ENCODE measurements around the gene PADI4. TPM values are rescaled to one million over a fixed set of nuclear protein-coding genes. Genes with fewer than 3 reads are reported as not detected.
"Not testable (repeated sequence)": the region's sequence is repeated elsewhere in the genome, so short reads cannot be mapped to it uniquely, and the experiment has no call there.

The PADI4 gene
- total and polyA plus RNA-seq, 9 donors: 0.18 to 1.7 (median 1.00) TPM

- no peak for DNase-seq
- 71% methylated on average over 5 of the region's 9 CpGs for WGBS (ENCODE audit: insufficient coverage)
- Histone ChIP-seq H3K27ac (ENCODE audit: low read length) (no peak overlapping the region), H3K4me3 (ENCODE audit: low read length) (no peak overlapping the region), H3K27me3 (ENCODE audit: control insufficient read depth, insufficient read depth, low read length) (peaks cover 9% of the 10 kb centered on the region), H3K9me3 (replicated peaks; ENCODE audit: control insufficient read depth, low read depth, low read length) (no peaks in the 10 kb centered on the region), H3K4me1 (ENCODE audit: control insufficient read depth, insufficient read depth, low read length) (no peaks in the 10 kb centered on the region), H3K36me3 (ENCODE audit: control insufficient read depth, insufficient read depth, low read length) (no peaks in the 10 kb centered on the region)
Observed at GRCh38 chr1:17313530-17314309, 5.7 kb downstream of the PADI4 start.

- no peaks in the 10 kb centered on the region for H3K36me3 ChIP-seq (ENCODE audit: control insufficient read depth, insufficient read depth, low read length)
- no peak overlapping the region for H3K27ac ChIP-seq (ENCODE audit: low read length)
- no peak overlapping the region for H3K4me3 ChIP-seq (ENCODE audit: low read length)
- no peak for DNase-seq
- H3K4me1 ChIP-seq (ENCODE audit: control insufficient read depth, insufficient read depth, low read length): no peaks in the 10 kb centered on the region
- H3K9me3 ChIP-seq (replicated peaks; ENCODE audit: control insufficient read depth, low read depth, low read length): no peaks in the 10 kb centered on the region
- peaks cover 7% of the 10 kb centered on the region for H3K27me3 ChIP-seq (ENCODE audit: control insufficient read depth, insufficient read depth, low read length)
- 52% methylated on average over 7 of the region's 9 CpGs for WGBS (ENCODE audit: insufficient coverage)
Observed at GRCh38 chr1:17314491-17314971, 6.5 kb downstream of the PADI4 start.

- Histone ChIP-seq H3K4me3 (ENCODE audit: low read length) (no peak overlapping the region), H3K9me3 (replicated peaks; ENCODE audit: control insufficient read depth, low read depth, low read length) (no peaks in the 10 kb centered on the region), H3K36me3 (ENCODE audit: control insufficient read depth, insufficient read depth, low read length) (no peaks in the 10 kb centered on the region), H3K27me3 (ENCODE audit: control insufficient read depth, insufficient read depth, low read length) (peaks cover 4% of the 10 kb centered on the region), H3K27ac (ENCODE audit: low read length) (no peak overlapping the region), H3K4me1 (ENCODE audit: control insufficient read depth, insufficient read depth, low read length) (no peaks in the 10 kb centered on the region)
- DNase-seq: no peak
- 39% methylated on average over 4 of the region's 7 CpGs for WGBS (ENCODE audit: insufficient coverage)
Observed at GRCh38 chr1:17315542-17316130, 7.6 kb downstream of the PADI4 start.

- Histone ChIP-seq H3K4me3 (ENCODE audit: low read length) (no peak overlapping the region), H3K27ac (ENCODE audit: low read length) (no peak overlapping the region), H3K4me1 (ENCODE audit: control insufficient read depth, insufficient read depth, low read length) (no peaks in the 10 kb centered on the region), H3K36me3 (ENCODE audit: control insufficient read depth, insufficient read depth, low read length) (no peaks in the 10 kb centered on the region), H3K9me3 (replicated peaks; ENCODE audit: control insufficient read depth, low read depth, low read length) (no peaks in the 10 kb centered on the region), H3K27me3 (ENCODE audit: control insufficient read depth, insufficient read depth, low read length) (peaks cover 4% of the 10 kb centered on the region)
- DNase-seq: no peak
- 93% methylated on average over 3 of the region's 9 CpGs for WGBS (ENCODE audit: insufficient coverage)
Observed at GRCh38 chr1:17316704-17317103, 8.7 kb downstream of the PADI4 start.

GRCh38 chr1:17318262-17318661 is 10.3 kb downstream of the PADI4 start:
- no peaks in the 10 kb centered on the region for H3K9me3 ChIP-seq (replicated peaks; ENCODE audit: control insufficient read depth, low read depth, low read length)
- H3K4me3 ChIP-seq (ENCODE audit: low read length): no peak overlapping the region
- no peak for DNase-seq
- 50% methylated on average over 1 of the region's 6 CpGs for WGBS (ENCODE audit: insufficient coverage)
- H3K36me3 ChIP-seq (ENCODE audit: control insufficient read depth, insufficient read depth, low read length): no peaks in the 10 kb centered on the region
- no peaks in the 10 kb centered on the region for H3K4me1 ChIP-seq (ENCODE audit: control insufficient read depth, insufficient read depth, low read length)
- peaks cover 6% of the 10 kb centered on the region for H3K27me3 ChIP-seq (ENCODE audit: control insufficient read depth, insufficient read depth, low read length)
- no peak overlapping the region for H3K27ac ChIP-seq (ENCODE audit: low read length)

- 82% methylated on average over 8 of the region's 11 CpGs for WGBS (ENCODE audit: insufficient coverage)
- Histone ChIP-seq H3K27ac (ENCODE audit: low read length) (no peak overlapping the region), H3K4me3 (ENCODE audit: low read length) (no peak overlapping the region), H3K4me1 (ENCODE audit: control insufficient read depth, insufficient read depth, low read length) (no peaks in the 10 kb centered on the region), H3K9me3 (replicated peaks; ENCODE audit: control insufficient read depth, low read depth, low read length) (no peaks in the 10 kb centered on the region), H3K27me3 (ENCODE audit: control insufficient read depth, insufficient read depth, low read length) (peaks cover 2% of the 10 kb centered on the region), H3K36me3 (ENCODE audit: control insufficient read depth, insufficient read depth, low read length) (no peaks in the 10 kb centered on the region)
- no peak for DNase-seq
Observed at GRCh38 chr1:17319561-17320350, 11.8 kb downstream of the PADI4 start.

GRCh38 chr1:17321857-17322390 is 13.9 kb downstream of the PADI4 start:
- not testable (repeated sequence) for H3K9me3 ChIP-seq (replicated peaks; ENCODE audit: control insufficient read depth, low read depth, low read length); H3K4me1 ChIP-seq (ENCODE audit: control insufficient read depth, insufficient read depth, low read length); H3K4me3 ChIP-seq (ENCODE audit: low read length); H3K27ac ChIP-seq (ENCODE audit: low read length); H3K36me3 ChIP-seq (ENCODE audit: control insufficient read depth, insufficient read depth, low read length); H3K27me3 ChIP-seq (ENCODE audit: control insufficient read depth, insufficient read depth, low read length); DNase-seq
- 87% methylated on average over 3 of the region's 6 CpGs for WGBS (ENCODE audit: insufficient coverage)

GRCh38 chr1:17328855-17329254 is 20.9 kb downstream of the PADI4 start:
- Histone ChIP-seq H3K27ac (ENCODE audit: low read length) (no peak overlapping the region), H3K27me3 (ENCODE audit: control insufficient read depth, insufficient read depth, low read length) (peaks cover 8% of the 10 kb centered on the region), H3K36me3 (ENCODE audit: control insufficient read depth, insufficient read depth, low read length) (no peaks in the 10 kb centered on the region), H3K4me1 (ENCODE audit: control insufficient read depth, insufficient read depth, low read length) (no peaks in the 10 kb centered on the region), H3K9me3 (replicated peaks; ENCODE audit: control insufficient read depth, low read depth, low read length) (no peaks in the 10 kb centered on the region), H3K4me3 (ENCODE audit: low read length) (no peak overlapping the region)
- WGBS (ENCODE audit: insufficient coverage): 80% methylated on average over 1 of the region's 5 CpGs
- no peak for DNase-seq

GRCh38 chr1:17329610-17330009 is 21.6 kb downstream of the PADI4 start:
- Histone ChIP-seq H3K27me3 (ENCODE audit: control insufficient read depth, insufficient read depth, low read length) (peaks cover 8% of the 10 kb centered on the region), H3K4me1 (ENCODE audit: control insufficient read depth, insufficient read depth, low read length) (no peaks in the 10 kb centered on the region), H3K9me3 (replicated peaks; ENCODE audit: control insufficient read depth, low read depth, low read length) (no peaks in the 10 kb centered on the region), H3K36me3 (ENCODE audit: control insufficient read depth, insufficient read depth, low read length) (no peaks in the 10 kb centered on the region), H3K27ac (ENCODE audit: low read length) (no peak overlapping the region), H3K4me3 (ENCODE audit: low read length) (no peak overlapping the region)
- 100% methylated on average over 1 of the region's 4 CpGs for WGBS (ENCODE audit: insufficient coverage)
- DNase-seq: no peak

GRCh38 chr1:17330856-17331255 is 22.9 kb downstream of the PADI4 start:
- Histone ChIP-seq H3K4me3 (ENCODE audit: low read length) (no peak overlapping the region), H3K27me3 (ENCODE audit: control insufficient read depth, insufficient read depth, low read length) (peaks cover 10% of the 10 kb centered on the region), H3K36me3 (ENCODE audit: control insufficient read depth, insufficient read depth, low read length) (no peaks in the 10 kb centered on the region), H3K27ac (ENCODE audit: low read length) (no peak overlapping the region), H3K9me3 (replicated peaks; ENCODE audit: control insufficient read depth, low read depth, low read length) (no peaks in the 10 kb centered on the region), H3K4me1 (ENCODE audit: control insufficient read depth, insufficient read depth, low read length) (no peaks in the 10 kb centered on the region)
- 78% methylated on average over 7 of the region's 7 CpGs for WGBS (ENCODE audit: insufficient coverage)
- no peak for DNase-seq
